ENCODE measurements around the gene LRP1B. TPM values are rescaled to one million over a fixed set of nuclear protein-coding genes. Genes with fewer than 3 reads are reported as not detected.

The LRP1B gene
- polyA plus RNA-seq, 2 of the 4 experiments (the other 2 are of a cell fraction) = 0.03 TPM; not detected in 1

DNA sequence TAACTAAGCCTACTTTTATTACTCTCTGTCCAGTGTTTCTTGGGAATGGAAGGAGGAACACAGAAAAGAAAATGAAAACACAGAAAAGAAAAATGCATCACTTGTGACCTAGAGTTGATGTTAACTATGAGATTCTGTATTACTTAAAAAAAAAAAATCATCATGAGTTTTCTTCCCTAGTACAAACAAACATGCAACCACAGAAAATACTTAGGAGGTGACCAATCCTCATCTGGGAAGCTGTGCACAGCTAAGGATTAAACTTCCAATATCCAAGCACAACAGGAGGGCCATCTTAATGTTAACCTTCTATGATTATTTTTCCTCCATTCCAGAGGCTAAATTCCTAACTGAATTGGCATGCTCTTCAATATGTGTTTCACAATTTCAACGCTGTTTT, 1140.4 kb downstream of the LRP1B start:
- no peak for TF ChIP-seq HES2 (IDR thresholded peaks at IDR 0.05)
- TF ChIP-seq FOXS1 (CRISPR knock-in tag; IDR thresholded peaks at IDR 0.05) = no peak
- no peak for TF ChIP-seq MAFK (IDR thresholded peaks at IDR 0.05; ENCODE audit: partially characterized antibody)
- no peak for TF ChIP-seq CTCF (IDR thresholded peaks at IDR 0.05)
- TF ChIP-seq, protein P1, sequence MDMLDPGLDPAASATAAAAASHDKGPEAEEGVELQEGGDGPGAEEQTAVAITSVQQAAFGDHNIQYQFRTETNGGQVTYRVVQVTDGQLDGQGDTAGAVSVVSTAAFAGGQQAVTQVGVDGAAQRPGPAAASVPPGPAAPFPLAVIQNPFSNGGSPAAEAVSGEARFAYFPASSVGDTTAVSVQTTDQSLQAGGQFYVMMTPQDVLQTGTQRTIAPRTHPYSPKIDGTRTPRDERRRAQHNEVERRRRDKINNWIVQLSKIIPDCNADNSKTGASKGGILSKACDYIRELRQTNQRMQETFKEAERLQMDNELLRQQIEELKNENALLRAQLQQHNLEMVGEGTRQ (IDR thresholded peaks at IDR 0.05) = no peak
- no peak for FAIRE-seq
- Histone ChIP-seq H3K4me2 (no peak overlapping the region), H3K9me3 (no peaks in the 10 kb centered on the region), H3K4me3 (no peak overlapping the region), H3K4me1 (no peaks in the 10 kb centered on the region), H3K27ac (no peak overlapping the region)
- ChIA-PET POLR2A (no interaction called here), CTCF (no interaction called here)
- DNase-seq (ENCODE audit: low read depth in 1 of 2, low spot score in 1 of 2) = peak in 1 of 2 experiments; percentile 0
- 5% methylated on average over 1 of the region's 1 CpG for WGBS (ENCODE audit: missing lambda C conversion rate)
- no peak for ATAC-seq

DNA sequence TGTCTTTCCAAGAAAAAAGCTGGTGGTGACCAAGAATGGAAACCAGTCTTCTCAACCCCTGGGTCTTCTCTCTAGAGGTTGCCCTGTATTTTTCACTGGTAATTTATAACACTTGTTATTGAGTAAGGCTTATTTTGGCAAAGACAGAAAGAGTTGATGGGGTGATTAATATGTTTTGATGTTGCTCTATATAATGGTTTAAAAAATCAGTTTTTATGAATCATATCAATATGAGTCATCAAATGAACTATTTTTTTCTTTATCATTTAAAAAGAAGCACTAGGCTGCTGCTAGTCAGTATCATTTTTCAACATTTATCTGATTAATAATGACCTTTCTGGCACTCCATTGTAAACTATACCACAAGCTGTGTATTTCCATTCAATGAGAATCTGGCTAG, 1142.2 kb downstream of the LRP1B start:
- CTCF ChIA-PET = interaction anchor here (0.5 kb wide), 1 partner anchor 1156 kb away, joined by 3 read pairs; no protein-coding TSS in a partner anchor
- TF ChIP-seq FOSL2 (IDR thresholded peaks at IDR 0.05) (no peak), FOSL2 (CRISPR knock-in tag; IDR thresholded peaks at IDR 0.05) (peak; percentile 7; the same call in 1 of the 2 replicates), KDM1A (IDR thresholded peaks at IDR 0.05; ENCODE audit: low read depth) (no peak)
- POLR2A ChIA-PET = no interaction called here
- FAIRE-seq (no peak), DNase-seq (ENCODE audit: low read depth in 1 of 2, low spot score in 1 of 2) (no peak), ATAC-seq (no peak)
- H3K27ac ChIP-seq = no peak overlapping the region
- no peaks in the 10 kb centered on the region for H3K4me1 ChIP-seq
- no peak overlapping the region for H3K4me3 ChIP-seq
- H3K4me2 ChIP-seq = no peak overlapping the region
- no peaks in the 10 kb centered on the region for H3K9me3 ChIP-seq

GRCh38 chr2:140986456-140986855, 1144.4 kb downstream of the LRP1B start:
- no peak overlapping the region for H3K27ac ChIP-seq
- no peaks in the 10 kb centered on the region for H3K4me1 ChIP-seq
- no peak for DNase-seq (ENCODE audit: low read depth in 1 of 2, low spot score in 1 of 2)
- H3K9me3 ChIP-seq = no peaks in the 10 kb centered on the region
- ChIA-PET POLR2A (no interaction called here), CTCF (no interaction called here)
- no peak overlapping the region for H3K4me2 ChIP-seq
- no peak overlapping the region for H3K4me3 ChIP-seq
- FAIRE-seq = no peak
- TF ChIP-seq SREBF2 (IDR thresholded peaks at IDR 0.05) (no peak), KDM1A (IDR thresholded peaks at IDR 0.05; ENCODE audit: low read depth) (no peak), EHF (CRISPR knock-in tag; IDR thresholded peaks at IDR 0.05) (no peak), MYC (IDR thresholded peaks at IDR 0.05; ENCODE audit: borderline replicate concordance, low read length) (no peak), NR3C1 (IDR thresholded peaks at IDR 0.05) (no peak), POLR2A (IDR thresholded peaks at IDR 0.05; ENCODE audit: low read length) (no peak), HOXA7 (CRISPR knock-in tag; IDR thresholded peaks at IDR 0.05) (no peak), HOXB5 (CRISPR knock-in tag; IDR thresholded peaks at IDR 0.05) (no peak), ESRRA (IDR thresholded peaks at IDR 0.05; ENCODE audit: borderline replicate concordance, low read length) (no peak), NPAS2 (CRISPR knock-in tag; IDR thresholded peaks at IDR 0.05; ENCODE audit: borderline replicate concordance) (no peak), TFCP2L1 (CRISPR knock-in tag; IDR thresholded peaks at IDR 0.05) (no peak), RFX5 (IDR thresholded peaks at IDR 0.05) (no peak), HDAC2 (IDR thresholded peaks at IDR 0.05) (no peak), ZNF302 (CRISPR knock-in tag; IDR thresholded peaks at IDR 0.05) (no peak), RARB (CRISPR knock-in tag; IDR thresholded peaks at IDR 0.05) (no peak)
- TF ChIP-seq, protein P2, sequence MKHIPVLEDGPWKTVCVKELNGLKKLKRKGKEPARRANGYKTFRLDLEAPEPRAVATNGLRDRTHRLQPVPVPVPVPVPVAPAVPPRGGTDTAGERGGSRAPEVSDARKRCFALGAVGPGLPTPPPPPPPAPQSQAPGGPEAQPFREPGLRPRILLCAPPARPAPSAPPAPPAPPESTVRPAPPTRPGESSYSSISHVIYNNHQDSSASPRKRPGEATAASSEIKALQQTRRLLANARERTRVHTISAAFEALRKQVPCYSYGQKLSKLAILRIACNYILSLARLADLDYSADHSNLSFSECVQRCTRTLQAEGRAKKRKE (CRISPR knock-in tag; IDR thresholded peaks at IDR 0.05; ENCODE audit: low read depth) = no peak
- TF ChIP-seq, protein P1 (IDR thresholded peaks at IDR 0.05) = no peak
- 5% methylated on average over 1 of the region's 1 CpG for WGBS (ENCODE audit: missing lambda C conversion rate)
- ATAC-seq = no peak

Measured in A549 (cell line).